ENCODE measurements around the gene CRYL1.

Gene CRYL1

GRCh38 chr13:20362484-20363041 lies 163.1 kb downstream of the CRYL1 start:
- no peak for DNase-seq

- DNase-seq = no peak
These were observed 164.7 kb downstream of the CRYL1 start for GRCh38 chr13:20360835-20361412.

GRCh38 chr13:20360041-20360491 lies 165.6 kb downstream of the CRYL1 start:
- DNase-seq = no peak

GRCh38 chr13:20359335-20359734 lies 166.3 kb downstream of the CRYL1 start:
- no peak for DNase-seq

DNA sequence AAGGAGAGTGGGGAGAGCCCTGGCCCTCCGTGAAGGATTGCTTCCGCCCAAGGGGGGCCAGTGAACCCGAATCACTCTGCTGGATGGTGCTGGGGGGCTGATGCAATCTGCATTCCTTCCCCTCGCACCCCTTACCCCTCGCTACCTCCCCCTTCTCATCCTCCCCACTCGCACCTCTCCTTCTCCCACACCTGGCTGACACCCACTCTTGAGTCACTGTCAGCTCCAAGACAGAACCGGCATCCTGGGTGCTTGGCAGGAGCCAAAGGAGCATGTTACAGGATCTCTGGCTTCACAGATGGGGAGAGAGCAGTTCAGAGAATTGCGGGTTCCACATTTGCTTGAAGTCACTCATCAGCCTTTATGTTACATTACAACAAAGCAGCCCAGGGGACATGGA lies 167.6 kb downstream of the CRYL1 start:
- no peak for DNase-seq

DNA sequence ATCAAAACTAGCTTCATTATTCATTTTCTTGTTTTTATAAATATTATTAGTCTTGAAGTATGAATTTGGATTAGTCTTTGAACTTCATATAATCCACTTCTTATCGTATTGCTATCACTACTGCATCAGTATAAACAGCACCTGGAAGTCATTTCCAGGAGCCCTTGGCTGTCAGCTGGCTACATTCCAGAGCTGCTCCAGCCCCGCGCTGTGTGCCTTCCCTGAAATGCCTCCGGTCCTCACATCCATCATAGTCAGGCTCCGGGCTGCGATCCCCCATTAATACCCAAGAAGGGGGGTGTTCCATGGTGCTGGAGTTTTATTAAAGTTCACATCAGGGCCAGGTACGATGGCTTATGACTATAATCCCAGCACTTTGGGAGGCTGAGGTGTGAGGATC lies 169.2 kb downstream of the CRYL1 start:
- no peak for DNase-seq

GRCh38 chr13:20354722-20355121 lies 170.9 kb downstream of the CRYL1 start:
- DNase-seq = no peak

GRCh38 chr13:20353973-20354372 lies 171.7 kb downstream of the CRYL1 start:
- no peak for DNase-seq

All from NCI-H510A treated with DMSO at 0.1 percent for 48 hours (cell line).